SH-SY5Y (cell line): ENCODE measurements around the gene ATP6V0A4.

Experiments
- GATA2 ChIP-seq: IDR thresholded peaks from 2 replicates; pipeline ENCODE4 v1.6.1; 2011; ENCODE audit warnings: mild to moderate bottlenecking, low read depth, low read length
- GATA3 ChIP-seq: IDR thresholded peaks from 2 replicates; pipeline ENCODE4 v1.6.1; 2011; ENCODE audit warnings: low read depth, mild to moderate bottlenecking, low read length, moderate library complexity

- TF ChIP-seq GATA2: no peak
- TF ChIP-seq GATA3: no peak
These were observed 40.2 kb upstream of the ATP6V0A4 start for GRCh38 chr7:138838166-138838565.
